ENCODE results near the gene LRRC75A. TPM values are rescaled to one million over a fixed set of nuclear protein-coding genes. Genes with fewer than 3 reads are reported as not detected.

LRRC75A gene
- total and polyA plus RNA-seq, 4 donors = 0.08 to 22.6 (median 0.37) TPM

GRCh38 chr17:16456742-16457316 is 35.2 kb downstream of the LRRC75A start:
- H3K4me1 ChIP-seq (ENCODE audit: control insufficient read depth in 4 of 4, insufficient read depth in 4 of 4, low read length in 3 of 4) = no peaks in the 10 kb centered on the region
- DNase-seq (ENCODE audit: low spot score) = no peak

DNA sequence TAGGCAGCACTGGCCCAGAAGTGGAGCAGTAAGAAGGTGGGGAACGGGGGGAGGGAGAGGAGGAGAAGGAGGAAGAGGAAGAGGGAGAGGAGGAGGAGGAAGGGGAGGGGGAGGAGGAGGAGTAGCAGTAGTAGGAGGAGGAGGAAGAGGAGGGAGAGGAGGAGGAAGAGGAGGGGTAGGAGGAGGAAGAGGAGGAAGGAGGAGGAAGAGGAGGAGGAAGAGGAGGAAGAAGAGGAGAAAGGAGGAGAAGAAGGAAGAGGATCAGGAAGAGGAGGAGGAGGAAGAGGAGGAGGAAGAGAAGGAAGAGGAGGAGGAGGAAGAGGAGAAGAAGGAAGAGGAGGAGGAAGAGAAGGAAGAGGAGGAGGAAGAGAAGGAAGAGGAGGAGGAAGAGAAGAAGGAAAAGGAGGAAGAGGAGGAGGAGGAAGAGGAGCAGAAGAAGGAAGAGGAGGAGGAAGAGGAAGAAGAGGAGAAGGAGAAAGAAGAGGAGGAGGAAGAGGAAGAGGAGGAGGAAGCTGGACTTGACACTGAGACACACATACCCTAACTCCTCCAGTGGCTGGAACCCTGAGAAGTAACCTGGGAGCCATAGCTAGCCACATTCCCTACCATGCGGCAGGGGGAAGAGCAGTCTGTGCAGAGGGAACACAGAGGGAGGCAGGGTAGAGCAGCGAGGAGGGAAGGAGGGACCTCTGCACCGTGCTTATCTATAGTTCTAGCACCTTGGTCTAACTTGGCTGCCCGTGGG is 35.8 kb downstream of the LRRC75A start:
- no peaks in the 10 kb centered on the region for H3K27me3 ChIP-seq (ENCODE audit: control insufficient read depth in 4 of 4, insufficient read depth in 4 of 4, low read length in 3 of 4)
- no peak overlapping the region for H3K4me3 ChIP-seq (ENCODE audit: low read depth in 1 of 3, low read length in 3 of 3)
- H3K9ac ChIP-seq (ENCODE audit: low read depth in 1 of 2, low read length in 2 of 2) = no peak overlapping the region
- no peaks in the 10 kb centered on the region for H3K4me1 ChIP-seq (ENCODE audit: control insufficient read depth in 4 of 4, insufficient read depth in 4 of 4, low read length in 3 of 4)
- H3K27ac ChIP-seq (ENCODE audit: low read depth in 1 of 2, low read length in 2 of 2) = no peak overlapping the region
- DNase-seq (ENCODE audit: low spot score) = no peak
- no peaks in the 10 kb centered on the region for H3K9me3 ChIP-seq (ENCODE audit: control insufficient read depth in 4 of 4, low read length in 3 of 4)
- TF ChIP-seq HNF4A (conservative IDR thresholded peaks at IDR 0.05) (no peak), FOXA1 (IDR thresholded peaks at IDR 0.05) (no peak), TAF1 (conservative IDR thresholded peaks at IDR 0.05) (no peak), SP1 (IDR thresholded peaks at IDR 0.05) (no peak), YY1 (IDR thresholded peaks at IDR 0.05) (no peak), ZBTB33 (IDR thresholded peaks at IDR 0.05) (no peak), MAX (IDR thresholded peaks at IDR 0.05) (no peak), HNF4G (IDR thresholded peaks at IDR 0.05) (no peak), GABPA (IDR thresholded peaks at IDR 0.05 in 1 of 2, conservative IDR thresholded peaks at IDR 0.05 in 1 of 2) (no peak), EGR1 (IDR thresholded peaks at IDR 0.05; ENCODE audit: low read depth in 2 of 2) (no peak), JUND (IDR thresholded peaks at IDR 0.05) (no peak)
- TF ChIP-seq, protein P1, sequence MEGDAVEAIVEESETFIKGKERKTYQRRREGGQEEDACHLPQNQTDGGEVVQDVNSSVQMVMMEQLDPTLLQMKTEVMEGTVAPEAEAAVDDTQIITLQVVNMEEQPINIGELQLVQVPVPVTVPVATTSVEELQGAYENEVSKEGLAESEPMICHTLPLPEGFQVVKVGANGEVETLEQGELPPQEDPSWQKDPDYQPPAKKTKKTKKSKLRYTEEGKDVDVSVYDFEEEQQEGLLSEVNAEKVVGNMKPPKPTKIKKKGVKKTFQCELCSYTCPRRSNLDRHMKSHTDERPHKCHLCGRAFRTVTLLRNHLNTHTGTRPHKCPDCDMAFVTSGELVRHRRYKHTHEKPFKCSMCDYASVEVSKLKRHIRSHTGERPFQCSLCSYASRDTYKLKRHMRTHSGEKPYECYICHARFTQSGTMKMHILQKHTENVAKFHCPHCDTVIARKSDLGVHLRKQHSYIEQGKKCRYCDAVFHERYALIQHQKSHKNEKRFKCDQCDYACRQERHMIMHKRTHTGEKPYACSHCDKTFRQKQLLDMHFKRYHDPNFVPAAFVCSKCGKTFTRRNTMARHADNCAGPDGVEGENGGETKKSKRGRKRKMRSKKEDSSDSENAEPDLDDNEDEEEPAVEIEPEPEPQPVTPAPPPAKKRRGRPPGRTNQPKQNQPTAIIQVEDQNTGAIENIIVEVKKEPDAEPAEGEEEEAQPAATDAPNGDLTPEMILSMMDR (IDR thresholded peaks at IDR 0.05; ENCODE audit: low read depth, low read length, missing input control) = no peak
- no peaks in the 10 kb centered on the region for H3K36me3 ChIP-seq (ENCODE audit: control insufficient read depth in 4 of 4, insufficient read depth in 3 of 4, low read depth in 1 of 4, low read length in 3 of 4)
- 91% methylated on average over 5 of the region's 5 CpGs for WGBS

More at GRCh38 chr17:16456742-16457316, 35.2 kb downstream of the LRRC75A start:
- Histone ChIP-seq H3K9me3 (ENCODE audit: control insufficient read depth in 4 of 4, low read length in 3 of 4) (no peaks in the 10 kb centered on the region), H3K9ac (ENCODE audit: low read depth in 1 of 2, low read length in 2 of 2) (no peak overlapping the region), H3K27me3 (ENCODE audit: control insufficient read depth in 4 of 4, insufficient read depth in 4 of 4, low read length in 3 of 4) (no peaks in the 10 kb centered on the region), H3K4me3 (ENCODE audit: low read depth in 1 of 3, low read length in 3 of 3) (no peak overlapping the region), H3K36me3 (ENCODE audit: control insufficient read depth in 4 of 4, insufficient read depth in 3 of 4, low read depth in 1 of 4, low read length in 3 of 4) (no peaks in the 10 kb centered on the region), H3K27ac (ENCODE audit: low read depth in 1 of 2, low read length in 2 of 2) (no peak overlapping the region)
- no peak for TF ChIP-seq HNF4G (IDR thresholded peaks at IDR 0.05)
- TF ChIP-seq YY1 (IDR thresholded peaks at IDR 0.05) = no peak
- no peak for TF ChIP-seq MAX (IDR thresholded peaks at IDR 0.05)
- no peak for TF ChIP-seq SP1 (IDR thresholded peaks at IDR 0.05)
- 91% methylated on average over 9 of the region's 9 CpGs for WGBS

DNA sequence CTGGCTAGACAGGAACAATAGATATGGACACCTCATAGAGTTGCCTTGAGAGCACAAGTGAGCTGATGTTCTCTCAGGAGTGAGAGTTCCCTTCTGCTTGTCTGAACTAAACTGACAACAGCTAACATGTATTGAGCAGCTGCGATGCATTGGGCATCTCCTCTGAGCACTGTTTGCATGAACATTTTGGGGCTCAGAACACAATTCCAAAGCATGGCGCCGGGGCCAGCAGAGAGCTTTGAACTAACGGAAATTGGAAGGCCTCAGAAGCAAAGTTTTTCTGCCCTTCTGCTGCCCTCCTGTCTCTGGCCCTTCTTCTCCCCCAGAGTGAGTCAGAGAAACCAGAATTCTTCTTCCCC is 38.5 kb downstream of the LRRC75A start:
- Histone ChIP-seq H3K9me3 (ENCODE audit: control insufficient read depth in 4 of 4, low read length in 3 of 4) (no peaks in the 10 kb centered on the region), H3K36me3 (ENCODE audit: control insufficient read depth in 4 of 4, insufficient read depth in 3 of 4, low read depth in 1 of 4, low read length in 3 of 4) (peaks cover 0 to 8% (median 0%) of the 10 kb centered on the region in 4 donors)
- WGBS = 90% methylated on average over 4 of the region's 4 CpGs
- TF ChIP-seq, protein P1 (IDR thresholded peaks at IDR 0.05; ENCODE audit: low read depth, low read length, missing input control) = no peak
- TF ChIP-seq ATF3 (IDR thresholded peaks at IDR 0.05) = no peak
- TF ChIP-seq, protein P2, sequence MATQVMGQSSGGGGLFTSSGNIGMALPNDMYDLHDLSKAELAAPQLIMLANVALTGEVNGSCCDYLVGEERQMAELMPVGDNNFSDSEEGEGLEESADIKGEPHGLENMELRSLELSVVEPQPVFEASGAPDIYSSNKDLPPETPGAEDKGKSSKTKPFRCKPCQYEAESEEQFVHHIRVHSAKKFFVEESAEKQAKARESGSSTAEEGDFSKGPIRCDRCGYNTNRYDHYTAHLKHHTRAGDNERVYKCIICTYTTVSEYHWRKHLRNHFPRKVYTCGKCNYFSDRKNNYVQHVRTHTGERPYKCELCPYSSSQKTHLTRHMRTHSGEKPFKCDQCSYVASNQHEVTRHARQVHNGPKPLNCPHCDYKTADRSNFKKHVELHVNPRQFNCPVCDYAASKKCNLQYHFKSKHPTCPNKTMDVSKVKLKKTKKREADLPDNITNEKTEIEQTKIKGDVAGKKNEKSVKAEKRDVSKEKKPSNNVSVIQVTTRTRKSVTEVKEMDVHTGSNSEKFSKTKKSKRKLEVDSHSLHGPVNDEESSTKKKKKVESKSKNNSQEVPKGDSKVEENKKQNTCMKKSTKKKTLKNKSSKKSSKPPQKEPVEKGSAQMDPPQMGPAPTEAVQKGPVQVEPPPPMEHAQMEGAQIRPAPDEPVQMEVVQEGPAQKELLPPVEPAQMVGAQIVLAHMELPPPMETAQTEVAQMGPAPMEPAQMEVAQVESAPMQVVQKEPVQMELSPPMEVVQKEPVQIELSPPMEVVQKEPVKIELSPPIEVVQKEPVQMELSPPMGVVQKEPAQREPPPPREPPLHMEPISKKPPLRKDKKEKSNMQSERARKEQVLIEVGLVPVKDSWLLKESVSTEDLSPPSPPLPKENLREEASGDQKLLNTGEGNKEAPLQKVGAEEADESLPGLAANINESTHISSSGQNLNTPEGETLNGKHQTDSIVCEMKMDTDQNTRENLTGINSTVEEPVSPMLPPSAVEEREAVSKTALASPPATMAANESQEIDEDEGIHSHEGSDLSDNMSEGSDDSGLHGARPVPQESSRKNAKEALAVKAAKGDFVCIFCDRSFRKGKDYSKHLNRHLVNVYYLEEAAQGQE (IDR thresholded peaks at IDR 0.05) = no peak
- no peak for TF ChIP-seq SP1 (IDR thresholded peaks at IDR 0.05)
- TF ChIP-seq YY1 (IDR thresholded peaks at IDR 0.05) = no peak
- TF ChIP-seq HNF4G (IDR thresholded peaks at IDR 0.05) = no peak
- no peak for TF ChIP-seq FOXA1 (IDR thresholded peaks at IDR 0.05)
- TF ChIP-seq FOXA2 (IDR thresholded peaks at IDR 0.05) = no peak
- TF ChIP-seq TAF1 (conservative IDR thresholded peaks at IDR 0.05) = no peak

More for the DNA sequence above, 38.5 kb downstream of the LRRC75A start:
- Histone ChIP-seq H3K4me3 (ENCODE audit: low read depth in 1 of 3, low read length in 3 of 3) (no peak overlapping the region), H3K4me1 (ENCODE audit: control insufficient read depth in 4 of 4, insufficient read depth in 4 of 4, low read length in 3 of 4) (no peaks in the 10 kb centered on the region), H3K27me3 (ENCODE audit: control insufficient read depth in 4 of 4, insufficient read depth in 4 of 4, low read length in 3 of 4) (no peaks in the 10 kb centered on the region), H3K27ac (ENCODE audit: low read depth in 1 of 2, low read length in 2 of 2) (no peak overlapping the region), H3K9ac (ENCODE audit: low read depth in 1 of 2, low read length in 2 of 2) (no peak overlapping the region)
- no peak for DNase-seq (ENCODE audit: low spot score)
